Right hindlimb (tissue), 1 donor: Measurements from ENCODE around the gene JPH4.

ENCODE experiments used
- DNase-seq: peaks from one replicate; pipeline ENCODE4 v3.0.0-alpha.2; 2018

JPH4 gene

GRCh38 chr14:23562822-23563472 lies 15.6 kb downstream of the JPH4 start:
- DNase-seq = peak; percentile 64

GRCh38 chr14:23561873-23562821 lies 16.4 kb downstream of the JPH4 start:
- DNase-seq = peak; percentile 23

- no peak for DNase-seq
These were observed 17.3 kb downstream of the JPH4 start for GRCh38 chr14:23561259-23561658.

GRCh38 chr14:23559926-23560520 lies 18.6 kb downstream of the JPH4 start:
- no peak for DNase-seq

- no peak for DNase-seq
These were observed 19.3 kb downstream of the JPH4 start for GRCh38 chr14:23559010-23559925.

- no peak for DNase-seq
These were observed 20.1 kb downstream of the JPH4 start for GRCh38 chr14:23558346-23559009.

- DNase-seq = no peak
These were observed 20.6 kb downstream of the JPH4 start for GRCh38 chr14:23557946-23558345.

GRCh38 chr14:23557521-23557920 lies 21.1 kb downstream of the JPH4 start:
- DNase-seq = no peak

- no peak for DNase-seq
These were observed 21.7 kb downstream of the JPH4 start for GRCh38 chr14:23556700-23557440.

GRCh38 chr14:23555882-23556699 lies 22.5 kb downstream of the JPH4 start, which contains the start of gene THTPA:
TSS of gene THTPA (plus strand) at chr14:23556271. CDS start at chr14:23556758, 487 bp downstream.
- DNase-seq = peak; percentile 95

- no peak for DNase-seq
These were observed 23.1 kb downstream of the JPH4 start for GRCh38 chr14:23555533-23555881.

- DNase-seq = peak; percentile 84
These were observed 27.1 kb downstream of the JPH4 start, which contains the start of gene ZFHX2 for GRCh38 chr14:23551266-23552028. TSS of gene ZFHX2 (minus strand) at chr14:23551765. CDS start at chr14:23535325, 16,440 bp downstream.

GRCh38 chr14:23550812-23551265 lies 27.8 kb downstream of the JPH4 start:
- peak; percentile 46 for DNase-seq

GRCh38 chr14:23550131-23550811 lies 28.3 kb downstream of the JPH4 start:
- DNase-seq = no peak

- DNase-seq = no peak
These were observed 30.0 kb downstream of the JPH4 start for GRCh38 chr14:23548351-23549318.

- DNase-seq = no peak
These were observed 30.7 kb downstream of the JPH4 start for GRCh38 chr14:23547924-23548323.

- DNase-seq = no peak
These were observed 32.0 kb downstream of the JPH4 start for GRCh38 chr14:23546450-23547035.
